Mesendoderm (in vitro differentiated cells): ENCODE data around the gene ARFGAP3.

Experiments
- DNase-seq: peaks from one replicate; pipeline ENCODE4 v3.0.0; 2013
- H2AK5ac ChIP-seq: 2 replicates; pipeline ENCODE4 v1.6.1; 2013; ENCODE audit warnings: low read length, inconsistent platforms
- H2BK120ac ChIP-seq: 2 replicates; pipeline ENCODE4 v1.6.1; 2013; ENCODE audit warnings: low read depth, mild to moderate bottlenecking, low read length, moderate library complexity, mixed read lengths
- H2BK15ac ChIP-seq: replicated peaks from 2 replicates; pipeline ENCODE4 v1.6.1; 2013; ENCODE audit warnings: low read depth, mild to moderate bottlenecking, moderate library complexity
- H2BK5ac ChIP-seq: 2 replicates; pipeline ENCODE4 v1.6.1; 2013; ENCODE audit warnings: low read length, inconsistent platforms
- H3K18ac ChIP-seq: 2 replicates; pipeline ENCODE4 v1.6.1; 2013; ENCODE audit warnings: mild to moderate bottlenecking, low read length, mixed read lengths
- H3K23ac ChIP-seq: one replicate; pipeline ENCODE4 v1.6.1; 2013; ENCODE audit warnings: low read length
- H3K27ac ChIP-seq: 2 replicates; pipeline ENCODE4 v1.5.1; 2013; ENCODE audit warnings: low read depth, mild to moderate bottlenecking, inconsistent platforms, low read length, moderate library complexity
- H3K27me3 ChIP-seq: 2 replicates; pipeline ENCODE4 v1.6.1; 2013; ENCODE audit warnings: low read length, control low read depth, mild to moderate bottlenecking, inconsistent platforms; ENCODE audit not compliant: insufficient read depth, poor library complexity
- H3K36me3 ChIP-seq: 2 replicates; pipeline ENCODE4 v1.6.1; 2013; ENCODE audit warnings: low read length, inconsistent platforms; ENCODE audit not compliant: control insufficient read depth, insufficient read depth
- H3K4ac ChIP-seq: one replicate; pipeline ENCODE4 v1.6.1; 2013; ENCODE audit warnings: low read depth, mild to moderate bottlenecking, low read length, moderate library complexity
- H3K4me1 ChIP-seq: 2 replicates; pipeline ENCODE4 v1.6.1; 2013; ENCODE audit warnings: low read depth, low read length, inconsistent platforms; ENCODE audit not compliant: control insufficient read depth
- H3K4me2 ChIP-seq: 2 replicates; pipeline ENCODE4 v1.6.1; 2013; ENCODE audit warnings: low read length
- H3K4me3 ChIP-seq: 2 replicates; pipeline ENCODE4 v1.5.1; 2013; ENCODE audit warnings: mild to moderate bottlenecking, low read length
- H3K56ac ChIP-seq: one replicate; pipeline ENCODE4 v1.6.1; 2013; ENCODE audit warnings: low read length
- H3K79me1 ChIP-seq: 2 replicates; pipeline ENCODE4 v1.6.1; 2013; ENCODE audit warnings: low read length, inconsistent platforms
- H3K79me2 ChIP-seq: 2 replicates; pipeline ENCODE4 v1.6.1; 2013; ENCODE audit warnings: mild to moderate bottlenecking, low read length; ENCODE audit not compliant: control insufficient read depth, insufficient read depth
- H3K9ac ChIP-seq: 2 replicates; pipeline ENCODE4 v1.6.1; 2013; ENCODE audit warnings: low read length, inconsistent platforms
- H4K5ac ChIP-seq: one replicate; pipeline ENCODE4 v1.6.1; 2013; ENCODE audit warnings: low read length
- H4K8ac ChIP-seq: one replicate; pipeline ENCODE4 v1.6.1; 2013; ENCODE audit warnings: low read depth, mild to moderate bottlenecking, control low read depth, low read length, moderate library complexity
- WGBS: extraction: QIAGEN DNeasy Blood & Tissue Kit; methylation state at CpG from one replicate; pipeline ENCODE4 v1.1.7; 2013; ENCODE audit warnings: low lambda C conversion rate, missing lambda C conversion rate; ENCODE audit not compliant: insufficient coverage; ENCODE audit errors: extremely low coverage; 5-methylcytosine and 5-hydroxymethylcytosine counted together

ARFGAP3 gene

GRCh38 chr22:42799461-42800405 lies 57.3 kb downstream of the ARFGAP3 start:
- H3K18ac ChIP-seq = no peak overlapping the region
- no peak overlapping the region for H4K5ac ChIP-seq
- H2AK5ac ChIP-seq = no peak overlapping the region
- H3K56ac ChIP-seq = no peak overlapping the region
- no peak overlapping the region for H3K27ac ChIP-seq
- WGBS = no CpG with 5 or more reads among the region's 8 CpGs
- no peaks in the 10 kb centered on the region for H3K36me3 ChIP-seq
- H4K8ac ChIP-seq = no peak overlapping the region
- no peaks in the 10 kb centered on the region for H3K27me3 ChIP-seq
- H2BK15ac ChIP-seq = no peak overlapping the region
- DNase-seq = peak; percentile 85
- no peak overlapping the region for H2BK120ac ChIP-seq
- no peak overlapping the region for H2BK5ac ChIP-seq
- no peak overlapping the region for H3K4me3 ChIP-seq
- no peaks in the 10 kb centered on the region for H3K79me1 ChIP-seq
- H3K4me2 ChIP-seq = no peak overlapping the region
- H3K4ac ChIP-seq = no peak overlapping the region
- no peak overlapping the region for H3K9ac ChIP-seq
- H3K23ac ChIP-seq = no peak overlapping the region
- no peaks in the 10 kb centered on the region for H3K79me2 ChIP-seq
- H3K4me1 ChIP-seq = peaks cover 3% of the 10 kb centered on the region

GRCh38 chr22:42799061-42799460 lies 58.0 kb downstream of the ARFGAP3 start:
- H3K27ac ChIP-seq = no peak overlapping the region
- WGBS = no CpG with 5 or more reads among the region's 10 CpGs

GRCh38 chr22:42797011-42797410 lies 60.1 kb downstream of the ARFGAP3 start:
- WGBS = no CpG with 5 or more reads among the region's 5 CpGs
- Histone ChIP-seq H3K36me3 (no peaks in the 10 kb centered on the region), H2BK15ac (no peak overlapping the region)

More at GRCh38 chr22:42799061-42799460, 58.0 kb downstream of the ARFGAP3 start:
- H3K4ac ChIP-seq = no peak overlapping the region
- no peak overlapping the region for H4K8ac ChIP-seq
- H2BK120ac ChIP-seq = no peak overlapping the region
- no peaks in the 10 kb centered on the region for H3K36me3 ChIP-seq
- no peak overlapping the region for H3K56ac ChIP-seq
- H3K79me2 ChIP-seq = no peaks in the 10 kb centered on the region
- H3K79me1 ChIP-seq = no peaks in the 10 kb centered on the region
- H3K27me3 ChIP-seq = no peaks in the 10 kb centered on the region
- H3K9ac ChIP-seq = no peak overlapping the region
- H3K4me2 ChIP-seq = no peak overlapping the region
- H2BK5ac ChIP-seq = no peak overlapping the region
- no peak overlapping the region for H4K5ac ChIP-seq
- no peak overlapping the region for H3K18ac ChIP-seq
- no peak overlapping the region for H2BK15ac ChIP-seq
- H2AK5ac ChIP-seq = no peak overlapping the region
- peaks cover 3% of the 10 kb centered on the region for H3K4me1 ChIP-seq
- no peak for DNase-seq
- H3K4me3 ChIP-seq = no peak overlapping the region
- no peak overlapping the region for H3K23ac ChIP-seq

GRCh38 chr22:42796081-42796480 lies 61.0 kb downstream of the ARFGAP3 start:
- Histone ChIP-seq H2BK15ac (no peak overlapping the region), H3K4me2 (no peak overlapping the region), H3K79me1 (no peaks in the 10 kb centered on the region), H4K8ac (no peak overlapping the region), H3K4me1 (peaks cover 3% of the 10 kb centered on the region), H2BK120ac (no peak overlapping the region), H3K9ac (no peak overlapping the region), H3K79me2 (no peaks in the 10 kb centered on the region), H3K36me3 (no peaks in the 10 kb centered on the region), H3K4me3 (no peak overlapping the region), H3K4ac (no peak overlapping the region), H4K5ac (no peak overlapping the region), H3K23ac (no peak overlapping the region), H3K27me3 (no peaks in the 10 kb centered on the region), H3K18ac (no peak overlapping the region), H2AK5ac (no peak overlapping the region), H3K27ac (no peak overlapping the region), H2BK5ac (no peak overlapping the region), H3K56ac (no peak overlapping the region)
- no peak for DNase-seq
- WGBS = 100% methylated on average over 3 of the region's 12 CpGs

More at GRCh38 chr22:42797011-42797410, 60.1 kb downstream of the ARFGAP3 start:
- Histone ChIP-seq H2BK120ac (no peak overlapping the region), H3K23ac (no peak overlapping the region), H4K8ac (no peak overlapping the region), H3K4ac (no peak overlapping the region), H3K4me3 (no peak overlapping the region), H3K27me3 (no peaks in the 10 kb centered on the region), H3K27ac (no peak overlapping the region), H2BK5ac (no peak overlapping the region), H3K18ac (no peak overlapping the region), H2AK5ac (no peak overlapping the region), H3K4me2 (no peak overlapping the region), H3K56ac (no peak overlapping the region), H4K5ac (no peak overlapping the region), H3K4me1 (peaks cover 3% of the 10 kb centered on the region), H3K79me2 (no peaks in the 10 kb centered on the region), H3K79me1 (no peaks in the 10 kb centered on the region), H3K9ac (no peak overlapping the region)
- no peak for DNase-seq

GRCh38 chr22:42794551-42795510 lies 62.2 kb downstream of the ARFGAP3 start:
- Histone ChIP-seq H2BK120ac (no peak overlapping the region), H3K27me3 (no peaks in the 10 kb centered on the region), H3K56ac (no peak overlapping the region), H3K23ac (no peak overlapping the region), H3K79me2 (no peaks in the 10 kb centered on the region), H4K8ac (no peak overlapping the region), H3K79me1 (no peaks in the 10 kb centered on the region), H3K27ac (no peak overlapping the region), H3K4ac (no peak overlapping the region), H3K4me3 (no peak overlapping the region), H3K4me1 (peaks cover 2% of the 10 kb centered on the region), H3K9ac (no peak overlapping the region), H4K5ac (no peak overlapping the region), H2BK15ac (no peak overlapping the region), H2BK5ac (no peak overlapping the region), H3K36me3 (no peaks in the 10 kb centered on the region), H3K18ac (no peak overlapping the region), H2AK5ac (no peak overlapping the region), H3K4me2 (no peak overlapping the region)
- WGBS = no CpG with 5 or more reads among the region's 25 CpGs
- DNase-seq = peak; percentile 36
